Hepatocyte (in vitro differentiated cells): Measurements from ENCODE around the gene RAB1B. TPM values are rescaled to one million over a fixed set of nuclear protein-coding genes. Genes with fewer than 3 reads are reported as not detected.

Source experiments
- DNase-seq: peaks from one replicate; pipeline ENCODE4 v3.0.0-alpha.2; 2016; ENCODE audit warnings: low spot score
- H2AFZ ChIP-seq: fragments of 200-600 bp; sonication (generic); 2 replicates; pipeline ENCODE4 v1.6.0; 2016; ENCODE audit warnings: antibody characterized with exemption, mild to moderate bottlenecking
- H3K27ac ChIP-seq: fragments of 200-600 bp; sonication (generic); 2 replicates; pipeline ENCODE4 v1.5.1; 2016; ENCODE audit warnings: mild to moderate bottlenecking
- H3K27me3 ChIP-seq: fragments of 200-600 bp; sonication (generic); 2 replicates; pipeline ENCODE4 v1.6.1; 2016
- H3K36me3 ChIP-seq: fragments of 200-600 bp; sonication (generic); replicated peaks from 2 replicates; pipeline ENCODE4 v1.5.1; 2016; ENCODE audit warnings: low read depth; ENCODE audit not compliant: insufficient read depth
- H3K4me1 ChIP-seq: fragments of 200-600 bp; sonication (generic); 2 replicates; pipeline ENCODE4 v1.5.1; 2016; ENCODE audit warnings: mild to moderate bottlenecking, moderate library complexity; ENCODE audit not compliant: insufficient read depth
- H3K4me2 ChIP-seq: fragments of 200-600 bp; sonication (generic); 2 replicates; pipeline ENCODE4 v1.6.0; 2016
- H3K4me3 ChIP-seq: fragments of 200-600 bp; sonication (generic); 2 replicates; pipeline ENCODE4 v1.5.1; 2016; ENCODE audit warnings: mild to moderate bottlenecking
- H3K79me2 ChIP-seq: fragments of 200-600 bp; sonication (generic); 2 replicates; pipeline ENCODE4 v1.6.0; 2017; ENCODE audit warnings: mild to moderate bottlenecking
- H3K9me2 ChIP-seq: fragments of 200-600 bp; sonication (generic); replicated peaks from 2 replicates; pipeline ENCODE4 v1.6.0; 2017; ENCODE audit warnings: mild to moderate bottlenecking; ENCODE audit not compliant: insufficient read depth
- H3K9me3 ChIP-seq: fragments of 200-600 bp; sonication (generic); 2 replicates; pipeline ENCODE4 v1.5.1; 2016; ENCODE audit warnings: low read depth, mild to moderate bottlenecking
- H4K20me1 ChIP-seq: fragments of 200-600 bp; sonication (generic); 2 replicates; pipeline ENCODE4 v1.6.0; 2016; ENCODE audit warnings: mild to moderate bottlenecking; ENCODE audit not compliant: insufficient read depth, poor library complexity, severe bottlenecking
- EZH2 ChIP-seq: fragments of 200-600 bp; sonication (generic); IDR thresholded peaks from 2 replicates; pipeline ENCODE4 v1.6.1; 2016; ENCODE audit warnings: antibody characterized with exemption, mild to moderate bottlenecking, borderline replicate concordance
- EZH2phosphoT487 ChIP-seq: fragments of 200-600 bp; sonication (generic); IDR thresholded peaks from one replicate; pipeline ENCODE4 v1.6.1; 2018; ENCODE audit warnings: antibody characterized with exemption, mild to moderate bottlenecking, low read depth, moderate library complexity; ENCODE audit not compliant: unreplicated experiment, severe bottlenecking
- WGBS: methylation state at CpG from one replicate; pipeline ENCODE4 v1.1.6; 2016; ENCODE audit warnings: low lambda C conversion rate; ENCODE audit errors: missing lambda C conversion rate; 5-methylcytosine and 5-hydroxymethylcytosine counted together
- polyA plus RNA-seq: library from polyadenylated mRNA; unstranded; fragments of >200 nt; fragmentation: Nextera tagmentation; extraction: Ambion mirVana; gene quantifications from 2 replicates; pipeline ENCODE4 v1.2.1, GENCODE V29; 2016
- total RNA-seq: library from RNA; depleted of rRNA; stranded (reverse); fragments of >200 nt; gene quantifications from 2 replicates; pipeline ENCODE4 v1.2.3, GENCODE V29; 2014
- TF ChIP-seq, protein P1 (sequence below): fragments of 200-600 bp; sonication (generic); IDR thresholded peaks from 2 replicates; pipeline ENCODE4 v1.5.1; 2016; ENCODE audit warnings: antibody characterized with exemption, mild to moderate bottlenecking; ENCODE audit not compliant: poor library complexity

The RAB1B gene
- total and polyA plus RNA-seq, 2 experiments from 2014 or later = 19.9 to 88.4 TPM

DNA sequence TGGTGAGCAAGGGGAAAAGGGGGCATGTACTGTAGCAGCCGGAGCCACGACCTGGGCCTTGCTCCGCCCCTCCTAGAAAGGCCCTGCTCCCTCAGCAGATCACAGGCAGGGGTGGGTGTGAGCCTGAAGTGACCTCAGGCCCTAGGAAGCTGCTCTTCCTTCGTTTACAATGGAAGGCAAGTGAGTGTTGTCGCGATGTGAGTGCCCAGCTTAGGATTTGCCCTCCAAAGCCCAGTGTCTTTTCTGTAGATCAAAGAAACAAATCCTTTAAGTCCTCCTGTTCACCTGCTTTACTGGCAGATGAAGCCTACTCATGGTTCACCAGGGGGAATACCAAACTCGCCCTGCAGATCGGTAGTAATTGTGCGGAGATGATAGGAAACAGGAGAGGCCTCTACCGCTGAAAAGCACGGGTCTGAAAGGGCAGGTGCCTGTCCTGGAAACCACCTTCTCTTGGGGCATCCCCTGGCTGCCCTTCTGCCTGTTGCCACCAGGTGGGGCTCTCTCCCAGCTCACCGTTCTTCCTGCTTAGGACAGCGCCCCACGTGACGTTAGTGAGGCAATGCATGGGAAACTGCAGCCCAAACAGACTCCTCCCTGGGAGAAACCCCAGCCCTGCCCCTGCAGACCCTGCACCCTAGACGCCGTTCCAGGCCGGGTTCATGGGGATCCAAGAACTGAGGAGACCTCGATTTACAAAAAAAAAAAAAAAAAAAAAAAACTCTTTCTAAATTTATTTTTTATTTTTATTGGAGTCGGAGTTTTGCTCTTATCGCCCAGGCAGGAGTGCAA, 45.9 kb upstream of the RAB1B start:
- H3K4me1 ChIP-seq = no peaks in the 10 kb centered on the region
- no peaks in the 10 kb centered on the region for H3K9me2 ChIP-seq
- peak overlapping the region; percentile 78 for H3K27ac ChIP-seq
- no peaks in the 10 kb centered on the region for H3K9me3 ChIP-seq
- peak; percentile 96 for DNase-seq
- H3K79me2 ChIP-seq = no peaks in the 10 kb centered on the region
- no peaks in the 10 kb centered on the region for H3K27me3 ChIP-seq
- H3K4me3 ChIP-seq = no peak overlapping the region
- WGBS = 30% methylated on average over 21 of the region's 21 CpGs
- peak overlapping the region; percentile 41 for H3K4me2 ChIP-seq
- H2AFZ ChIP-seq = no peak overlapping the region
- H4K20me1 ChIP-seq = no peaks in the 10 kb centered on the region
- TF ChIP-seq EZH2 (no peak), EZH2phosphoT487 (no peak)
- TF ChIP-seq, protein P1, sequence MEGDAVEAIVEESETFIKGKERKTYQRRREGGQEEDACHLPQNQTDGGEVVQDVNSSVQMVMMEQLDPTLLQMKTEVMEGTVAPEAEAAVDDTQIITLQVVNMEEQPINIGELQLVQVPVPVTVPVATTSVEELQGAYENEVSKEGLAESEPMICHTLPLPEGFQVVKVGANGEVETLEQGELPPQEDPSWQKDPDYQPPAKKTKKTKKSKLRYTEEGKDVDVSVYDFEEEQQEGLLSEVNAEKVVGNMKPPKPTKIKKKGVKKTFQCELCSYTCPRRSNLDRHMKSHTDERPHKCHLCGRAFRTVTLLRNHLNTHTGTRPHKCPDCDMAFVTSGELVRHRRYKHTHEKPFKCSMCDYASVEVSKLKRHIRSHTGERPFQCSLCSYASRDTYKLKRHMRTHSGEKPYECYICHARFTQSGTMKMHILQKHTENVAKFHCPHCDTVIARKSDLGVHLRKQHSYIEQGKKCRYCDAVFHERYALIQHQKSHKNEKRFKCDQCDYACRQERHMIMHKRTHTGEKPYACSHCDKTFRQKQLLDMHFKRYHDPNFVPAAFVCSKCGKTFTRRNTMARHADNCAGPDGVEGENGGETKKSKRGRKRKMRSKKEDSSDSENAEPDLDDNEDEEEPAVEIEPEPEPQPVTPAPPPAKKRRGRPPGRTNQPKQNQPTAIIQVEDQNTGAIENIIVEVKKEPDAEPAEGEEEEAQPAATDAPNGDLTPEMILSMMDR = peak; percentile 100
- H3K36me3 ChIP-seq = no peaks in the 10 kb centered on the region

DNA sequence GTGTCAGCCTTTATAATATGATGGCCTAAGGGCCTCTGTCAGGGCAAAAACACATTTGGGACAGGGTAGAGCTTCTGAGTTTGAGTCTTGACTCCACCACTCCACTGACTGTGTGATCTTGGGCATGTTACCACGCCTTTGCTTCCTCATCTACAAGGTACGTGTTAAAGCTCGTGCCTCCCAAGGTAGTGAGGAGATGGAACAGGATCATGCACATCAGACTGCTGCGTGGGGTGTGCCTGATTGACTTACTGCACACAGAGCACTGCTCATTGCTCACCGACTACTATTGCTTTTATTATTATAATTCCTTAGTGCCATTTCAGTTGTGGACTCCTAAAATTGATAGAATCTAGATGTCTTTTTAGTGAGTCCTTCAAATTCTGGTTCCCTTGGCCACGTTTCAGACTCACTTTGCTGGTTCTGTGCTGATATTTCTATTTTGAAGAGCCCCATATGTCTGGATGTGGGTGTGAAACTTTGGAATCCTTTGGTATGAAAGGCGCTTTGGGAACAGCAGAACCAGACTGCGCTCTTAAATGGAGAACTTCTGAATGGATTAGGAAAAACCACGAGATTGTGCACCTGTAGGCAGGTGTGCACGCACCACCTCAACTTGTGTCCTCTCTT, 44.1 kb upstream of the RAB1B start:
- Histone ChIP-seq H3K4me3 (no peak overlapping the region), H4K20me1 (no peaks in the 10 kb centered on the region), H3K9me3 (no peaks in the 10 kb centered on the region), H3K36me3 (no peaks in the 10 kb centered on the region), H2AFZ (no peak overlapping the region), H3K4me1 (no peaks in the 10 kb centered on the region), H3K27ac (no peak overlapping the region), H3K4me2 (no peak overlapping the region), H3K27me3 (no peaks in the 10 kb centered on the region), H3K9me2 (no peaks in the 10 kb centered on the region), H3K79me2 (no peaks in the 10 kb centered on the region)
- 94% methylated on average over 10 of the region's 10 CpGs for WGBS
- TF ChIP-seq EZH2phosphoT487 = no peak
- TF ChIP-seq EZH2 = no peak
- TF ChIP-seq, protein P1 = no peak
- no peak for DNase-seq

DNA sequence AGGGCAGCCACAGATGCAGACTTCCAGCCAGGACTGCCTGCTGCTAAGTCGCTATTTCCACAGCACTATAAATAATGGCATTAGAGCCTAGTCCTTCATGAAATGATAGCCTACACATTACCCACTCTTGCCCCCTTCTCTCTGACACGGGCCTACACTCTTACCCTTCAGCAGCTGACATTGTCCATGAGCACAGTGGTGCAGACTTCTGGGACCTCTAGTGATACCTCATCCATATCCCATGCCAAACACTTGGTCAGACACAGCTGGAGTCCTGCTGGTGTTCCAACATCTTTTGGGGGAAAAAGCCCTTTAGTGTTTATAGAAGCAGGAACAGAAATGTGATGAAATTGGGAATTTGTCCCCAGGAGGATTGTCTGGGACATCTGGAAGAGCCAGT, 43.4 kb upstream of the RAB1B start:
- H3K9me3 ChIP-seq = no peaks in the 10 kb centered on the region
- H2AFZ ChIP-seq = no peak overlapping the region
- H3K79me2 ChIP-seq = no peaks in the 10 kb centered on the region
- H3K4me1 ChIP-seq = no peaks in the 10 kb centered on the region
- no peak for DNase-seq
- TF ChIP-seq EZH2phosphoT487 = no peak
- no peak for TF ChIP-seq EZH2
- TF ChIP-seq, protein P1 = no peak
- WGBS = 91% methylated on average over 2 of the region's 2 CpGs
- H3K36me3 ChIP-seq = no peaks in the 10 kb centered on the region
- H3K4me2 ChIP-seq = no peak overlapping the region
- no peak overlapping the region for H3K4me3 ChIP-seq
- H3K9me2 ChIP-seq = no peaks in the 10 kb centered on the region
- H3K27me3 ChIP-seq = no peaks in the 10 kb centered on the region
- no peak overlapping the region for H3K27ac ChIP-seq
- H4K20me1 ChIP-seq = no peaks in the 10 kb centered on the region
